Glutamatergic neuron (in vitro differentiated cells): ENCODE data around the gene PCDH9. TPM values are rescaled to one million over a fixed set of nuclear protein-coding genes. Genes with fewer than 3 reads are reported as not detected.

ENCODE experiments used
- DNase-seq: peaks from one replicate; pipeline ENCODE4 v3.0.0; 2022
- H3K27ac Mint-ChIP-seq: one replicate; pipeline ENCODE4 v1.8.0; 2020; ENCODE audit warnings: mild to moderate bottlenecking, mixed read lengths, inconsistent platforms; ENCODE audit not compliant: unreplicated experiment
- H3K27me3 Mint-ChIP-seq: one replicate; pipeline ENCODE4 v1.8.0; 2020; ENCODE audit warnings: mild to moderate bottlenecking, moderate library complexity, mixed read lengths, inconsistent platforms; ENCODE audit not compliant: unreplicated experiment
- H3K36me3 Mint-ChIP-seq: one replicate; pipeline ENCODE4 v1.8.0; 2020; ENCODE audit warnings: mild to moderate bottlenecking, mixed read lengths, inconsistent platforms; ENCODE audit not compliant: unreplicated experiment
- H3K4me1 Mint-ChIP-seq: one replicate; pipeline ENCODE4 v1.8.0; 2020; ENCODE audit warnings: mild to moderate bottlenecking, low read depth, mixed read lengths, inconsistent platforms; ENCODE audit not compliant: unreplicated experiment
- H3K4me3 Mint-ChIP-seq: one replicate; pipeline ENCODE4 v1.8.0; 2020; ENCODE audit warnings: mild to moderate bottlenecking, mixed read lengths, inconsistent platforms; ENCODE audit not compliant: unreplicated experiment
- H3K9me3 Mint-ChIP-seq: one replicate; pipeline ENCODE4 v1.8.0; 2020; ENCODE audit warnings: mild to moderate bottlenecking, moderate library complexity, mixed read lengths, inconsistent platforms; ENCODE audit not compliant: unreplicated experiment
- total RNA-seq: library from RNA; stranded (reverse); fragmentation: NEBNext Ultra II Directional; extraction: Animal tissue kit (Norgen Biotek cat#: 25700); gene quantifications from one replicate; pipeline ENCODE4 v1.2.1, GENCODE V29; 2021; ENCODE audit not compliant: unreplicated experiment
- TF ChIP-seq, protein P1 (sequence below): fragments of 200-600 bp; sonication (generic); IDR thresholded peaks from one replicate; pipeline ENCODE4 v1.5.0; 2021; ENCODE audit not compliant: partially characterized antibody, unreplicated experiment

The PCDH9 gene
- total RNA-seq, 1 donor from 2014 or later = 43.3 TPM

DNA sequence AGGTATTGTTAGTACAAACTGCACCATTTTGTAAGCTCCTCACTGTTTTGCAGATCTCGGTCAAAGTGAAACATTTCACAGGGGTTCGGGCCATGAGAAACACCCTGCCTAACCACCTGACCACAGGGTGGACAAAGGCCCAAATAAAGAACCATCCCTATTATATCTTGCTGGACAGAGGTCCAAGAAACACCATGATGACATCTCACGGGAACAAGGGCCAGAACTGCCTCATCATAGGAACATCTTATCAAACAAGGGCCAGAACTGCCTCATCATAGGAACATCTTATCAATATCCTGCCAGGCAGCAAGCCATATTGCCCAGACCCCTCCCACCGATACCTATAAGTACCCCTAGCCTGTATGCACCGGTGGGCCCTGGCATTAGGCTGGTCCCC lies 99.7 kb downstream of the PCDH9 start:
- no peaks in the 10 kb centered on the region for H3K27me3 Mint-ChIP-seq
- H3K9me3 Mint-ChIP-seq = no peaks in the 10 kb centered on the region
- peaks cover 15% of the 10 kb centered on the region for H3K4me1 Mint-ChIP-seq
- TF ChIP-seq, protein P1, sequence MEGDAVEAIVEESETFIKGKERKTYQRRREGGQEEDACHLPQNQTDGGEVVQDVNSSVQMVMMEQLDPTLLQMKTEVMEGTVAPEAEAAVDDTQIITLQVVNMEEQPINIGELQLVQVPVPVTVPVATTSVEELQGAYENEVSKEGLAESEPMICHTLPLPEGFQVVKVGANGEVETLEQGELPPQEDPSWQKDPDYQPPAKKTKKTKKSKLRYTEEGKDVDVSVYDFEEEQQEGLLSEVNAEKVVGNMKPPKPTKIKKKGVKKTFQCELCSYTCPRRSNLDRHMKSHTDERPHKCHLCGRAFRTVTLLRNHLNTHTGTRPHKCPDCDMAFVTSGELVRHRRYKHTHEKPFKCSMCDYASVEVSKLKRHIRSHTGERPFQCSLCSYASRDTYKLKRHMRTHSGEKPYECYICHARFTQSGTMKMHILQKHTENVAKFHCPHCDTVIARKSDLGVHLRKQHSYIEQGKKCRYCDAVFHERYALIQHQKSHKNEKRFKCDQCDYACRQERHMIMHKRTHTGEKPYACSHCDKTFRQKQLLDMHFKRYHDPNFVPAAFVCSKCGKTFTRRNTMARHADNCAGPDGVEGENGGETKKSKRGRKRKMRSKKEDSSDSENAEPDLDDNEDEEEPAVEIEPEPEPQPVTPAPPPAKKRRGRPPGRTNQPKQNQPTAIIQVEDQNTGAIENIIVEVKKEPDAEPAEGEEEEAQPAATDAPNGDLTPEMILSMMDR = no peak
- H3K27ac Mint-ChIP-seq = no peak overlapping the region
- no peak for DNase-seq
- no peak overlapping the region for H3K4me3 Mint-ChIP-seq
- H3K36me3 Mint-ChIP-seq = no peaks in the 10 kb centered on the region

DNA sequence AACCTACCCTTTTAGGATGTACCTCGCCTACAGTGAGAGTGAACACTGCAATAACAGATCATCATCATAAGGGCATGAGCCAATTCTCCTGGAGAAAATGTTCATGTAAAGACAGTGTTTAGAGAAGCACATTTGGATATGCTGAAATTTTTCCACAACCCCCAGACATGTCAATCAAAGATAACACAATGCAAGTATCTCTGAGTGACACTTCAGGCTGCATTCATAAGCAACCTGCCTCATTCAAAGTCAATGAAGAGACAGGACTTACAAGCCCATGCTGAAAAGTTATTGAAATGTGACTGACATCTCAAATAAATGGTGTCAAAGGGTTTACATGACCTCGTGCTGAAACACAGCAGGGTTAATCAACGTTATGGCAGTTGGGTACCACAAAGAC lies 102.0 kb downstream of the PCDH9 start:
- Mint-ChIP-seq H3K27ac (no peak overlapping the region), H3K36me3 (no peaks in the 10 kb centered on the region), H3K27me3 (no peaks in the 10 kb centered on the region), H3K4me3 (no peak overlapping the region), H3K9me3 (no peaks in the 10 kb centered on the region), H3K4me1 (no peaks in the 10 kb centered on the region)
- no peak for DNase-seq
- TF ChIP-seq, protein P1 = no peak

DNA sequence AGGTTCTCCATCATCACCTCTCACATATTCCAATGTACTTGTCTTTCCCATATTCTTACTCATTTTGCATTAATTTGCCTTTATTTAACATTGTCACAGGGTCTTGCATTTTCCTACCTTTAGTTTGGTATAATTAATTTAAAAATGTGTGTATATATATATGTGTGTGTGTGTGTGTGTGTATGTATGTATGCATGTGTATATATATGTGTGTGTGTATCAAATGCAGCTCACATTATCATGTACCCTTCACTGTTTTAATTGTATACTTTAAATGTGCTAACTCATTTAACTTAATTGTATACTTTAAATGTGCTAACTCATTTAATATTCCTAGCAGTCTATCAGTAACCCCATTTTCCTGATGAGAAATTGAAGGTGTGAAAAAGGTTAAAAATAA lies 104.5 kb downstream of the PCDH9 start:
- peaks cover 5% of the 10 kb centered on the region for H3K4me1 Mint-ChIP-seq
- TF ChIP-seq, protein P1 = no peak
- no peak overlapping the region for H3K4me3 Mint-ChIP-seq
- H3K36me3 Mint-ChIP-seq = no peaks in the 10 kb centered on the region
- no peak for DNase-seq
- H3K27ac Mint-ChIP-seq = no peak overlapping the region
- no peaks in the 10 kb centered on the region for H3K27me3 Mint-ChIP-seq
- H3K9me3 Mint-ChIP-seq = no peaks in the 10 kb centered on the region

DNA sequence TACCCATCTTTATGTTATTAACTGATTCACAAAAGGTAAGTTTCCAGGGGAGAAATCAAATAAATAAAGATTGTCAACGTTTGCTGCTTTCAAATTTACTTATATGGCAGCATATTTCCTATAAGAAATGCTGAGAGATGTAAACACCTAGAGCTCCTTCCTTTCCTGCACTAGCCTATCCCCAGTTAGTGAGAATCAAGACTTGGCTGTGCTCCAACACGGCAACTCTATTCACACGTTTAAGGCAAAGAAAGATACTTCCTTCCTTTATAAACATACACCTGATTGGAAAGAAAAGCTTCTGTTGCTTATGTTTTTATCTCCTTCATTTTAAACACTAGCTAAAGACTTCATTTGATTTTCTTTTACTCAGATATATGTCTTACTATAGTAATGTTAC lies 107.0 kb downstream of the PCDH9 start:
- no peak for DNase-seq
- peaks cover 2% of the 10 kb centered on the region for H3K27me3 Mint-ChIP-seq
- TF ChIP-seq, protein P1 = no peak
- H3K4me1 Mint-ChIP-seq = peaks cover 13% of the 10 kb centered on the region
- H3K4me3 Mint-ChIP-seq = no peak overlapping the region
- no peaks in the 10 kb centered on the region for H3K36me3 Mint-ChIP-seq
- no peaks in the 10 kb centered on the region for H3K9me3 Mint-ChIP-seq
- no peak overlapping the region for H3K27ac Mint-ChIP-seq

DNA sequence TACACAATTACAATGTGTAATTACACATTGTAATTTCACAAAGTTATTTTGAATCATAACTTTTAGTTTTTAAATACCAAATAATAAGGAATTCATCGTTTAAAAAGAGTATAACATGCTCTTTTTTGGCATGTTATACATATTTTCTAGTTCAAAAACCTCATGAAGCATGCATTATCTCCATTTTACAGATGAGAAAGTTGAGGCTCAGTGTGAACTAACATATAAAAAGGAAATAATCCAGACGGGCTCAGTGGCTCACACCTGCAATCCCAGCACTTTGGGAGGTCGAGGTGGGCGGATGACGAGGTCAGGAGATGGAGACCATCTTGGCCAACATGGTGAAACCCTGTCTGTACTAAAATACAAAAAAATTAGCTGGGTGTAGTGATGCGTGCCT lies 107.9 kb downstream of the PCDH9 start:
- no peaks in the 10 kb centered on the region for H3K9me3 Mint-ChIP-seq
- H3K4me3 Mint-ChIP-seq = no peak overlapping the region
- peaks cover 2% of the 10 kb centered on the region for H3K27me3 Mint-ChIP-seq
- DNase-seq = no peak
- TF ChIP-seq, protein P1 = no peak
- no peak overlapping the region for H3K27ac Mint-ChIP-seq
- peaks cover 13% of the 10 kb centered on the region for H3K4me1 Mint-ChIP-seq
- H3K36me3 Mint-ChIP-seq = no peaks in the 10 kb centered on the region
